Muscle of leg (tissue), 11 donors: ENCODE results near the gene HOXD12. TPM values are rescaled to one million over a fixed set of nuclear protein-coding genes. Genes with fewer than 3 reads are reported as not detected.
A peak's percentile ranks its signal among the peaks of the same experiment; 100 is the strongest.

Source experiments
- DNase-seq: peaks from one replicate; pipeline ENCODE4 v3.0.0; 2013
- H3K27ac ChIP-seq: one replicate; pipeline ENCODE4 v1.5.1; 2013; ENCODE audit warnings: mild to moderate bottlenecking, low read length, control low read depth
- H3K27me3 ChIP-seq: one replicate; pipeline ENCODE4 v1.6.1; 2013; ENCODE audit warnings: low read length; ENCODE audit not compliant: control insufficient read depth, insufficient read depth
- H3K36me3 ChIP-seq: one replicate; pipeline ENCODE4 v1.6.1; 2013; ENCODE audit warnings: low read length; ENCODE audit not compliant: control insufficient read depth, insufficient read depth
- H3K4me1 ChIP-seq: one replicate; pipeline ENCODE4 v1.6.1; 2013; ENCODE audit warnings: low read length; ENCODE audit not compliant: control insufficient read depth, insufficient read depth
- H3K4me3 ChIP-seq: one replicate; pipeline ENCODE4 v1.5.1; 2013; ENCODE audit warnings: low read length, control low read depth
- H3K9me3 ChIP-seq: replicated peaks from 2 replicates; pipeline ENCODE4 v1.6.1; 2013; ENCODE audit warnings: low read depth, low read length; ENCODE audit not compliant: control insufficient read depth
- WGBS: methylation state at CpG from one replicate; pipeline ENCODE4 v1.1.5; 2013; ENCODE audit warnings: missing lambda C conversion rate; ENCODE audit not compliant: insufficient coverage; 5-methylcytosine and 5-hydroxymethylcytosine counted together
- polyA plus RNA-seq, 8 donors: library from polyadenylated mRNA; unstranded; fragments of 120-200 nt; gene quantifications; one replicate each; pipeline versions ENCODE4 v1.2.1 to v1.2.3, GENCODE V29; 2013; ENCODE audit warnings: inconsistent platforms in 1 of 8, low replicate concordance in 1 of 8; ENCODE audit not compliant: insufficient read length in 8 of 8, insufficient read depth in 1 of 8
- total RNA-seq: library from RNA; stranded (reverse); fragments of 120-200 nt; gene quantifications from one replicate; pipeline ENCODE4 v1.2.4, GENCODE V29; 2013

The HOXD12 gene
- total and polyA plus RNA-seq, 9 donors: 0.15 TPM; not detected in 8

GRCh38 chr2:176094349-176094748, 5.2 kb upstream of the HOXD12 start:
- Histone ChIP-seq H3K4me3 (no peak overlapping the region), H3K4me1 (peaks cover 31% of the 10 kb centered on the region), H3K27me3 (peaks cover 94% of the 10 kb centered on the region), H3K9me3 (no peaks in the 10 kb centered on the region), H3K27ac (no peak overlapping the region), H3K36me3 (no peaks in the 10 kb centered on the region)
- DNase-seq: no peak
- 24% methylated on average over 9 of the region's 12 CpGs for WGBS

DNA sequence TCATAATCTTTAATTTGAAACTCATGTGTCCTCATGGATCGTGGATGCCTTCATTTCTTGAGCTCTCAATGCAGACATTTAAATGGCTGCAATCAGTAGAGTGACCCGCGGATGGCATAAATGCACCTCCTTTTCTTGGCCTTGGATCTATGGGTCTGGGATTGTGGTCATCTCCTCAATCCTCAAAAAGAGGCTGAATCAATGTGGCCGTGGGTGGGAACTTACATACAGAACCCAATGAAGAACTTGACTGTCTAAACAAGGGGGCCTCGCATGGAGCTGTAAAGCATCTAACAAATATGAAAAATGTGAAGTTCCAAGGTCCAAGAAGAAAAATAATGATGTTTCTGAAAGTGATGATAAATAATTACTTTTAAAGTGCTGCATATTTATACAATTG, 4.2 kb upstream of the HOXD12 start:
- H3K4me1 ChIP-seq: peaks cover 39% of the 10 kb centered on the region
- no peak overlapping the region for H3K4me3 ChIP-seq
- WGBS: no CpG with 5 or more reads among the region's 5 CpGs
- H3K27me3 ChIP-seq: peaks cover 94% of the 10 kb centered on the region
- H3K36me3 ChIP-seq: no peaks in the 10 kb centered on the region
- H3K27ac ChIP-seq: no peak overlapping the region
- no peaks in the 10 kb centered on the region for H3K9me3 ChIP-seq
- no peak for DNase-seq

GRCh38 chr2:176096243-176096985, 3.2 kb upstream of the HOXD12 start:
- 29% methylated on average over 7 of the region's 16 CpGs for WGBS
- no peak overlapping the region for H3K27ac ChIP-seq
- DNase-seq: no peak
- no peaks in the 10 kb centered on the region for H3K36me3 ChIP-seq
- H3K4me1 ChIP-seq: peaks cover 42% of the 10 kb centered on the region
- no peak overlapping the region for H3K4me3 ChIP-seq
- no peaks in the 10 kb centered on the region for H3K9me3 ChIP-seq
- H3K27me3 ChIP-seq: peaks cover 95% of the 10 kb centered on the region

GRCh38 chr2:176096986-176097819, 2.4 kb upstream of the HOXD12 start:
- peaks cover 42% of the 10 kb centered on the region for H3K4me1 ChIP-seq

DNA sequence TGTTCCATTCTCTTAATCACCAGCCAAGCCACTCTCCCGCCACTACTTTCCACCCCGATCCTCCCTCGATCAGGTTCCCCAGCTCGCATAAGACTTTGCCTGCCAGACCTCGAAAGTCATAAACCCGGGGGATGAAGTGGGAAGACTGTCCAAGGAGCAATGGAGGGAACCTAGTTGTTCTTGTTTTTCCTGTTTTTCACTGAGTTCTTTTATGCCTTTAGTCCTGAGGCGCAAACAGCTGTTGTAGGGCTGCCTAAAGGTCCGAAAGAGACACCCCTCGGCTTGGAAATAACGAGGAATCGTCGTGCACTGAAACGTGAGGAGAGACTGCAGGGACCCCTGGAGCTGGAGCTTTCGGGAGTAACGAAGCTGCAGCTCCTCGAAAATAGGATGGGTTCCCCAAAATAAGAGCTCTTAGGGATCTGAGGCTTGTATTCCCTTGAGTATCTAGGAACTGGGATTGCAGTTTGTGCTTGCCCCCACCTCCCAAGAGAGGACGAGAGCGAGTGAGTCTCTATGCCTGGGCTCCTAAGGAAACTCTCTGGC, 1.7 kb upstream of the HOXD12 start:
- no peaks in the 10 kb centered on the region for H3K36me3 ChIP-seq
- WGBS: 3% methylated on average over 13 of the region's 18 CpGs
- no peak overlapping the region for H3K4me3 ChIP-seq
- H3K4me1 ChIP-seq: peaks cover 42% of the 10 kb centered on the region
- H3K27ac ChIP-seq: no peak overlapping the region
- DNase-seq: no peak
- H3K9me3 ChIP-seq: no peaks in the 10 kb centered on the region
- peaks cover 98% of the 10 kb centered on the region for H3K27me3 ChIP-seq

More at GRCh38 chr2:176096986-176097819, 2.4 kb upstream of the HOXD12 start:
- Histone ChIP-seq H3K27ac (no peak overlapping the region), H3K4me3 (peak overlapping the region; percentile 22), H3K36me3 (no peaks in the 10 kb centered on the region), H3K27me3 (peaks cover 95% of the 10 kb centered on the region), H3K9me3 (no peaks in the 10 kb centered on the region)
- WGBS: 2% methylated on average over 37 of the region's 45 CpGs
- peak; percentile 68 for DNase-seq

DNA sequence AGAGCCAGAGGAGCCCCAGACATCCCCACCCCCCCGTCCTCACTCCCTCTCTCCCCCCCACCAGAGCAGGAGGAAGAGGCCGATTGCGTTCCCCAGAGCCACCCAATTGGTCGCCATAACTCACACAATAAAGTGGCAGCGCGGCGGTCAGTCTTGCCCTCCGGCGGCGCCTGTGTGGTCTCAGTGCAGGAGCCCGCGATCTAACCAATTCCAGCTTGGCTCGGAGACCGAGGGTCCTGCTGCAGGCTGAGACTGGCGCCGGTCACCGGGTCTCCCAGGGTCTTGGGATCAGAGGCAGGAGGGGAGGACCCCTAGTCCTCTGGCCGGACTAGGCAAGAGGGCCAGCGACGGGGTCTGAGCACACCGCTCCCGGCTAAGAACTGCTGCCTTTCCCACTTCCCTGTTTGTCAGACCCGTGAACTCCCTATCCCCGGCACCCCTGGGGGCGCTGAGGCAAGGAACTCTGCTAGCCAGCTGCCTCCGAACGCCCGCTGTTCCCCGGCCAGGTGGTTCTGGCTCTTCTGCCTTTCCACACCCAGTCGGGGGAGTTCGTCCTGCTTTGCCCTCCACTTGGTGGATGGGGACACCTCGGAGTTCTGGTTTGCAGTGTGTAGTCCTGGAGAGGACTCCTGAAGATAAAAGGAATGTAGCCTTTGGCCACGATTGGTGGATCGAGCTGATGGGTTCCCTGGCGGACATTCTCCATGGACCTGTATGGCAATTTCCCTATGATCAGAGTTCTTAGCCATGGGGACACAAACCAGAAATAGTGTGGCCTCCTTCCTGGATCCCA, 1.0 kb upstream of the HOXD12 start:
- H3K4me3 ChIP-seq: no peak overlapping the region
- DNase-seq: no peak
- WGBS: 4% methylated on average over 31 of the region's 35 CpGs
- H3K4me1 ChIP-seq: peaks cover 35% of the 10 kb centered on the region
- peaks cover 98% of the 10 kb centered on the region for H3K27me3 ChIP-seq
- H3K9me3 ChIP-seq: no peaks in the 10 kb centered on the region
- H3K27ac ChIP-seq: no peak overlapping the region
- no peaks in the 10 kb centered on the region for H3K36me3 ChIP-seq

DNA sequence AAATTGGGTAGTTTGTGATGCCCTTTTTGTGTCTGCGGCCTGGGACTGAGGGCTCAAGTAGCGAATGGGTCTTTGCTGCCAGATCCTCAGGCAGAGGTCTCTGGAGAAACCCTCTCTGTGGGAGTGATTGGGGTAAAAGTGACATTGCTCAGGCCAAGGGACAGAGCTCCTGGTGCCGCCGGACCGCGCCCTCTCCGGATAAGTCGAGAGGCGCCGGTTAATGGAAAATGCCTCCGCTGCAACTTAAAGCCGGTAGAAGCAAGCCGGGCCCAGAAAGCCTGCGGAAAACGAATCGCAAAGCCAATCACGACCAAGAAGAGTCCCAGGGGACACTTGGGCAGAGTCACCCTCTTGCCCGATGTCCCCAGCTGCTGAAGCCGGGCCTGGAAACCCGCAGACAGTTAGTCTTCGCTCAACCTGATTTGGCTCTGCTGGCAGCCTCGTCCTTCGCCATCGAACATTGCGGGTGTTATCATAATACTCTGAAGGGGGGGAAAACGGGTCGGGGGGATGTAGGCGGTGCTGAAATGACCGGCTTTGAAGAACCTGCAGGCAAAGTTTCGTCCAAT, 352 bp upstream of the HOXD12 start:
- 14% methylated on average over 30 of the region's 30 CpGs for WGBS
- peaks cover 39% of the 10 kb centered on the region for H3K4me1 ChIP-seq
- no peak overlapping the region for H3K4me3 ChIP-seq
- H3K27me3 ChIP-seq: peaks cover 98% of the 10 kb centered on the region
- H3K36me3 ChIP-seq: no peaks in the 10 kb centered on the region
- no peak for DNase-seq
- H3K9me3 ChIP-seq: no peaks in the 10 kb centered on the region
- H3K27ac ChIP-seq: no peak overlapping the region

GRCh38 chr2:176100547-176101140, 1.0 kb downstream of the HOXD12 start:
- DNase-seq: no peak
- H3K36me3 ChIP-seq: no peaks in the 10 kb centered on the region
- no peak overlapping the region for H3K27ac ChIP-seq
- H3K27me3 ChIP-seq: peaks cover 98% of the 10 kb centered on the region
- H3K4me1 ChIP-seq: peaks cover 47% of the 10 kb centered on the region
- no peaks in the 10 kb centered on the region for H3K9me3 ChIP-seq
- WGBS: 27% methylated on average over 25 of the region's 28 CpGs
- H3K4me3 ChIP-seq: no peak overlapping the region

GRCh38 chr2:176101216-176101830, 1.7 kb downstream of the HOXD12 start:
- no peaks in the 10 kb centered on the region for H3K36me3 ChIP-seq
- H3K4me3 ChIP-seq: no peak overlapping the region
- no CpG with 5 or more reads among the region's 2 CpGs for WGBS
- no peak for DNase-seq
- peaks cover 100% of the 10 kb centered on the region for H3K27me3 ChIP-seq
- no peak overlapping the region for H3K27ac ChIP-seq
- peaks cover 47% of the 10 kb centered on the region for H3K4me1 ChIP-seq
- no peaks in the 10 kb centered on the region for H3K9me3 ChIP-seq
